Embryonic facial prominence (tissue), 1 donor: Measurements from ENCODE around the gene BEND6.
"Not testable (repeated sequence)": the region's sequence is repeated elsewhere in the genome, so short reads cannot be mapped to it uniquely, and the experiment has no call there.

Source experiments
- DNase-seq: peaks from one replicate; pipeline ENCODE4 v3.0.0-alpha.2; 2016; ENCODE audit errors: extremely low spot score

Gene BEND6

GRCh38 chr6:56978530-56978929 lies 23.6 kb downstream of the BEND6 start:
- no peak for DNase-seq

GRCh38 chr6:56984361-56984760 lies 29.5 kb downstream of the BEND6 start:
- DNase-seq: no peak

GRCh38 chr6:56984884-56985283 lies 30.0 kb downstream of the BEND6 start:
- DNase-seq: no peak

DNA sequence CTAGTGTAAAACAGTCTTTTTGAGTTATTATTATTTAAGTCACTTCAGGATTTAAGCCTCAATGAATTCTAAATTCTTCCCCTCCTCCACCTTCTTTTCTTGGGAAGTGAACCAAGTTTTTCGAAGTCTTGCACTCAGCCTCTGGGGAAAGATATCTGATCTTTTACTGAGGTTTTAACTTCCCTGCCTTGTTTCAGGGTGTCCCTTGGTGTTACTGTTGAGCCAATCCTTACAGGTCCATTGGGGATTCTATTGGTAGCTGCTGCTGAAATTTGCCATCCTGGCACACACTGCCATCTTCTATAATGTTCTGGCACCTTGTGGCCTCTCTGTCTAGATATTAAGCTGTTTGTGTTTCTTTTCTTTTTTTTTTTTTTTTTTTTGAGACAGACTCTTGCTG lies 31.7 kb downstream of the BEND6 start:
- no peak for DNase-seq

DNA sequence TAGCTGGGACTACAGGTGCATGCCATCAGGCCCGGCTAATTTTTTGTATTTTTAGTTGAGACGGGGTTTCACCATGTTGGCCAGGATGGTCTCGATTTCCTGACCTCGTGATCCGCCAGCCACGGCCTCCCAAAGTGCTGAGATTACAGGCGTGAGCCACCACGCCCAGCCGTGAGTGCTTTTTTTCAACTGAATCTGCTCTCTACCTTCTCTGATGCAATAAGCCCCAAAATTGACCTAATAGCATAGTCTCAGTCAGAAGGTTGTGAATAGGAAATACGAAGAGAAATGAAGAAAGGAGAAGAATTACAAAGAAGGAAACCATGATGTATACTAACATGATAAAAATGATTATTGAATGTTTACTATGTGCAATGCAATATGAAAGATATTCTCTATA lies 33.2 kb downstream of the BEND6 start:
- no peak for DNase-seq

GRCh38 chr6:56992036-56992435 lies 37.1 kb downstream of the BEND6 start:
- no peak for DNase-seq

DNA sequence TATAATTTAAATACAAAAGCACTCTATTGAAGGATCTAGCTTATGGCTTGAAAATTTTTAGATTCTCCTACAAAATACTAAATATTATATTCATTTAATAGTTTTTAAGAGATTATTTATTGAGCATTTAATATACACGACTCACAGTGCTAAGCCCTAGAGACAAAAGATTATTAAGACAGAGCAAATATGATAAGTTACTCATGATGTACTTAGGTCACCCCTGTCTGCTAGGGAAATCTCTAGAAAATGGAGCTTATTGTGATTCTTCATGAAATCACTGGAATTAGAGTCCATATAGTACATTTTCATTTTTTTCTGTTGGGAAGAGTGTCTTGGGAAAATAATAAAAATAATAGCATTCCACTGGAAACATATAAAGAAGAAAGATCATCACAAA lies 37.8 kb downstream of the BEND6 start:
- DNase-seq: no peak

DNA sequence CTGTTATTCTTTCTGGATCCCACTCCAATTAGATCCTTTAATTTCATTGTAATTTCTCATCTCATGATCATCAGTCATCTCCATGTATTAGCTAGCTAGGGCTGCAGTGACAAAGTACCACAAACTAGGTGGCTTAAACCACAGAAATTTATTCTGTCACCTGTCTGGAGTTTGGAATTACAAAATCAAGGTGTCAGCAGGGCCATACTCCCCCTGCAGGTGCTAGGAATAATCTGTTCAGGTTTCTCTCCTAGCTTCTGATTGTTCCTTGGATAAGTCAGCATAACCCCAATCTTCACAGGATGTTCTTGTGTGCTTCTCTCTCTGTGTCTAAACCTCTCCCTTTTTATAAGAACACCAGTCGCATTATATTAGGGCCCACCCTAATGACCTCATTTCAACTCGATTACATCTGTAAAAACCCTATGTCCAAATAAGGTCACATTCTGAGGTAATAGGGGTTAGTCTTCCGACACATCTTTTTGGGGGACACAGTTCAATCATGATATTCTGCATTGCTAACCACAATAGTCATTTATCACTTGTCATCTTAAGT lies 40.5 kb downstream of the BEND6 start:
- DNase-seq: no peak

DNA sequence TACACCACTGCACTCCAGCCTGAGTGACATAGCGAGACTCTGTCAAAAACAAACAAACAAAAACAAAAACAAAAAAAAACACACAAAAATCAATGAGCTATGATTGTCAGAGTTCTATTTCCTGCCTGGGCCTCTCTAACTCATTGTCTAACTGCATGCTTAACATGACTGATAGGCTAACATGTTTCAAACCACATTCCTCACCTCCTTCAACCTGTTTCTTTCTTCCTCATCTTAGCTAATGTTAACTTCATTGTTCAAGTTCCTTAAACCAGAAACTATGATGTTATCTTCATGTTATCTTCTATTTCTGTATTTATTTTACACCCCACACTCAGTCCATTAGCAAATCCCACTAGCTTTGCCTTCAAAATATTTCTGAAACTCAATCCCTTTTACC lies 41.5 kb downstream of the BEND6 start:
- DNase-seq: no peak

GRCh38 chr6:56999049-56999448 lies 44.1 kb downstream of the BEND6 start:
- DNase-seq: no peak

DNA sequence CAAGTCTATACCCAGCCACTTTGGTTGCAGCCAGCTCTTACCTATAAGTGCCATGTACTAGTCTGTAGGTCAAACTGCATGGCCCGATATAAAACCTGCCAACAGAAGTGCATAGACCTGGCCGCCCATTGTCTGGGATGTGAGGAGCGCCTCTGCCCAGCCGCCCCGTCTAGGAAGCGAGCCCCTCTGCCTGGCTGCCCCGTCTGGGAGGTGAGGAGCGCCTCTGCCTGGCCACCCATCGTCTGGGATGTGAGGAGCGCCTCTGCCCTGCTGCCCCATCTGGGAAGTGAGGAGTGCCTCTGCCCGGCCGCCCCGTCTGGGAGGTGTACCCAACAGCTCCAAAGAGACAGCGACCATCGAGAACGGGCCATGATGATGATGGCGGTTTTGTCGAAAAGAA lies 44.8 kb downstream of the BEND6 start:
- not testable (repeated sequence) for DNase-seq

DNA sequence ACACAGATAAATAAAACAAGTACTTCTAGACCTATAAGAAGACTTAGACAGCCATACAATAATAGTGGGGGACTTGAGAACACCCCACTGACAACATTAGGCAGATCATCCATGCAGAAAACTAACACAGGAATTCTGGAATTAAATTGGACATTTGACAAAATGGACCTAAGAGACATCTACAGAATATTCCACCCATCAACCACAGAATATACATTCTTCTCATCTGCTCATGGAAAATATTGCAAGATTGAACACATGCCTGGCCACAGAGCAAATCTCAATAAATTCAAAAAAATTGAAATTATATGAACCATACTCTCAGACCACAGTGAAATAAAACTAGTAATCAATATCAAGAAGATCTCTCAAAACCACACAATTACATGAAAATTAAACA lies 47.3 kb downstream of the BEND6 start:
- no peak for DNase-seq

DNA sequence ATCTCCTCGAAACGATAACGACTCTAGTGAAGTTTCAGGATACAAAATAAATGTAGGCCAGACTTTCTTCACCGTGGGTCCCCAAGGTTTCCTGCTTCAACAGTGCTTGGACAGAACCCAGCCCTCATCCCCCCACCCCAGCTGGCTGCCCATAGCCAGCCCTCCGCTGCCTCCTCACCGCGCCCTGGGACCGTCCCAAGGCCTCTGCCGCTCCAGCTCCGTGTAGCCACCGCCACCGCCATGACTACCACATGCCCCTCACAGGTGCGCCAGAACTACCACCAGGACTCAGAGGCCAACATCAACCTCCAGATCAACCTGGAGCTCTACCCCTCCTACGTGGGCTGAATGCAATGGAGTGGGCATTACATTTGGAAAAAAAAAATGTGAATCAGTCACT lies 49.4 kb downstream of the BEND6 start:
- DNase-seq: no peak

GRCh38 chr6:57006101-57006500 lies 51.2 kb downstream of the BEND6 start:
- DNase-seq: no peak

GRCh38 chr6:57008069-57008468 lies 53.2 kb downstream of the BEND6 start:
- not testable (repeated sequence) for DNase-seq

- DNase-seq: no peak
These were observed 58.6 kb downstream of the BEND6 start for GRCh38 chr6:57013521-57013926.

- no peak for DNase-seq
These were observed 62.2 kb downstream of the BEND6 start for GRCh38 chr6:57017069-57017468.

DNA sequence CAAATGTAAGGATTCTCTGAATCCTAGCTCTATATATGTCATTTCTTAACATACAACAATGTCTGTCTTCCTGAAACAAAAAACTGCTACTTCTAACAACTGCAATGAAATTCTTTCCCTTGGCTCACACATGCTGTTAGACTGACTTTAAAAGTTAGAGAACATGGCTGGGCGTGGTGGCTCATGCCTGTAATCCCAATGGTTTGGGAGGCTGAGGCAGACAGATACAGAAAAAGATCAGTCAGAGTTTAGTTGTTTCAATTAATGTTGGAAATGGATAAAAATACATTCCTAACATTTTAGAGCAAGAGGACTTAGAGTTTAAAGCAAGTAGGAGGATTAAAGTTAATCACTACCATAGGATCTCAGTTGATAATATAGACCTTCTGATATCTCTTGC lies 62.9 kb downstream of the BEND6 start:
- DNase-seq: no peak

DNA sequence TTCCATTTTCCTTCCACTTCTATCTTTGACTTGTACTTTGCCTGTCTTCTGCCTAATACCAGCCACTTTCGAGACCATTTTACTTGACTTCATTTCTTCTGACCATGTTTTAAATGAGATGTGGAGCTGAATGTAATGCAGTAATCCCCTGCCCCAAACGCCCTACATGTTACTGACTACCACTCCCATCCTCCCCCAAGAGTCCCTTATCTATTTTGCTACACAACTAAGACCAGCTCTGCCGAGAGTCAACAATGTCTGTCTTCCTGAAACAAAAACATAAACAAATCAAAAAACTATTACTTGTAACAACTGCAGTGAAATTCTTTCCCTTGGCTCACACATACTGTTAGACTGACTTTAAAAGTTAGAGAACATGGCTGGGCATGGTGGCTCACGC lies 64.5 kb downstream of the BEND6 start:
- DNase-seq: no peak

DNA sequence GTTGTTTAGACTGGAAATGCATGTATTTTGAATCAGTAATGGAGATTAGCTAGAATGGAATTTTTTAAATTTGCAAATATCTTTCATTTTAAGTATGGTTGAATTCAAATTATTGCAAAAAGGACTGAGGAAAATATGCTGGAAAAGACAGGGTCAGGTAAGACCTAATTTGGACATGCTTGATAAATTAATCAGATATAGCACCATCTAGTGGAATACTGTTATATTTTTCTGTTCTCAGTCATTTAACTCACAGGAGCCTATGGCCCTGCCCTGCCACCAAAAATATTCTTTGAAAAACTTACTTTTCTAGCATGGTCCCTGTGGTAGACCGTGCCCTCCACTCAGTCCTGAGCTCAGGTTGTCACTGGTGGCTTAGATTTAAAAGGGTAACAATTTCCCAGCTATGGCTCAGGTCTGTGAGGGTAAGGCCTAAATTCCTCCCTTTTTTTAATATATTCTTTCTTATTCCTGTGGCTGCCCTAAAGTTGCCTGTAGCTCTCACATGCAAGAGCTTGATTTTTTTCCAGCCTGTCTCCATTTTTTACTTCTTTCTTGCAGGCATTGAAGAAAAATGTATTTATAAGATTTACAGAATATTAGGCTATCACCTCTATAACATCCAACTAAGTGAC lies 66.3 kb downstream of the BEND6 start:
- DNase-seq: no peak

- DNase-seq: no peak
These were observed 69.4 kb downstream of the BEND6 start for GRCh38 chr6:57024321-57024720.

GRCh38 chr6:57024775-57025174 lies 69.9 kb downstream of the BEND6 start:
- DNase-seq: no peak

GRCh38 chr6:57026001-57026400 lies 71.1 kb downstream of the BEND6 start:
- DNase-seq: no peak

DNA sequence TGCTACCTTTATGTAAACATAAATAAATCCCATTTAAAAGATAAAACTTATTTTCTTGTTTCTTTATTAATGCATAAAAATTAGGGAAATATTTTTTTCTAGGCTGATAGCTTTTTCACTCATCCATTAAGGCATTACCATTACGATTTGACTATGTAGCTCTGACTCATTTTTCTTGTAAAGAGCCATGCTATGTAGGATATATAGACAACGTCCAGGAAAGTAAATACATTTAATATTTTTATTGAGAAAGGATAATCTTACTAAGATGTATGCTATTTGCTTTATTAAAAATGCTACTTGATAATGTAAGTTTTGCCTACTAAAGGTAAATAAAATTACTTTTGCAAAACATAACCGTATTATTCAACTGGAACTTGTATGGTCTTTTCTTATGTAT lies 72.4 kb downstream of the BEND6 start:
- no peak for DNase-seq
